AG09319 (cell line): ENCODE results near the gene DHRS1.

ENCODE experiments used
- DNase-seq: peaks from one replicate; pipeline ENCODE4 v3.0.0-alpha.2; 2010; ENCODE audit warnings: low read depth; ENCODE audit errors: extremely low read depth
- TF ChIP-seq, protein P1 (sequence below): IDR thresholded peaks from 2 replicates; pipeline ENCODE4 v1.5.1; 2011; ENCODE audit warnings: low read depth, mild to moderate bottlenecking, inconsistent platforms, low read length, moderate library complexity

The DHRS1 gene

DNA sequence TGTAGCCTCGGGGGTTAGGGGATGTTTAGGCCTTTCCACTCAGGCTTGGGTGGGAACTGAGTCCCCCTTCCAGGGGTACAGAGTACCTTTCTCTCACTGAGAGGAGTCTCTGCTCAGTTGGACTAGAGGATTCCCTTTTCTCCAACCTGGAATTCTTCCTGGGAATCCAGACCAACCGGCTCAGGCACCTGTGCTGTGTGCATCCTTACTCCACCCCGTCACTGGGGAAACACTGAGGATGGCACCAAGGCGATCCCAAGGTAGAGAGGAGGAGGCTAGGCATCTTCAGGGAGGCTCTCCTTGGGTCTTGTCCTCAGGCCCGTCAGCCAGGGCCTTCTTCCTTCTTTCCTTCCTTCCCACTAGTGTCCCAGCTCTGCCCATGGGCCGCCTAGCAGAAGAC is 35.7 kb downstream of the DHRS1 start:
- TF ChIP-seq, protein P1, sequence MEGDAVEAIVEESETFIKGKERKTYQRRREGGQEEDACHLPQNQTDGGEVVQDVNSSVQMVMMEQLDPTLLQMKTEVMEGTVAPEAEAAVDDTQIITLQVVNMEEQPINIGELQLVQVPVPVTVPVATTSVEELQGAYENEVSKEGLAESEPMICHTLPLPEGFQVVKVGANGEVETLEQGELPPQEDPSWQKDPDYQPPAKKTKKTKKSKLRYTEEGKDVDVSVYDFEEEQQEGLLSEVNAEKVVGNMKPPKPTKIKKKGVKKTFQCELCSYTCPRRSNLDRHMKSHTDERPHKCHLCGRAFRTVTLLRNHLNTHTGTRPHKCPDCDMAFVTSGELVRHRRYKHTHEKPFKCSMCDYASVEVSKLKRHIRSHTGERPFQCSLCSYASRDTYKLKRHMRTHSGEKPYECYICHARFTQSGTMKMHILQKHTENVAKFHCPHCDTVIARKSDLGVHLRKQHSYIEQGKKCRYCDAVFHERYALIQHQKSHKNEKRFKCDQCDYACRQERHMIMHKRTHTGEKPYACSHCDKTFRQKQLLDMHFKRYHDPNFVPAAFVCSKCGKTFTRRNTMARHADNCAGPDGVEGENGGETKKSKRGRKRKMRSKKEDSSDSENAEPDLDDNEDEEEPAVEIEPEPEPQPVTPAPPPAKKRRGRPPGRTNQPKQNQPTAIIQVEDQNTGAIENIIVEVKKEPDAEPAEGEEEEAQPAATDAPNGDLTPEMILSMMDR, result no peak
- no peak for DNase-seq

DNA sequence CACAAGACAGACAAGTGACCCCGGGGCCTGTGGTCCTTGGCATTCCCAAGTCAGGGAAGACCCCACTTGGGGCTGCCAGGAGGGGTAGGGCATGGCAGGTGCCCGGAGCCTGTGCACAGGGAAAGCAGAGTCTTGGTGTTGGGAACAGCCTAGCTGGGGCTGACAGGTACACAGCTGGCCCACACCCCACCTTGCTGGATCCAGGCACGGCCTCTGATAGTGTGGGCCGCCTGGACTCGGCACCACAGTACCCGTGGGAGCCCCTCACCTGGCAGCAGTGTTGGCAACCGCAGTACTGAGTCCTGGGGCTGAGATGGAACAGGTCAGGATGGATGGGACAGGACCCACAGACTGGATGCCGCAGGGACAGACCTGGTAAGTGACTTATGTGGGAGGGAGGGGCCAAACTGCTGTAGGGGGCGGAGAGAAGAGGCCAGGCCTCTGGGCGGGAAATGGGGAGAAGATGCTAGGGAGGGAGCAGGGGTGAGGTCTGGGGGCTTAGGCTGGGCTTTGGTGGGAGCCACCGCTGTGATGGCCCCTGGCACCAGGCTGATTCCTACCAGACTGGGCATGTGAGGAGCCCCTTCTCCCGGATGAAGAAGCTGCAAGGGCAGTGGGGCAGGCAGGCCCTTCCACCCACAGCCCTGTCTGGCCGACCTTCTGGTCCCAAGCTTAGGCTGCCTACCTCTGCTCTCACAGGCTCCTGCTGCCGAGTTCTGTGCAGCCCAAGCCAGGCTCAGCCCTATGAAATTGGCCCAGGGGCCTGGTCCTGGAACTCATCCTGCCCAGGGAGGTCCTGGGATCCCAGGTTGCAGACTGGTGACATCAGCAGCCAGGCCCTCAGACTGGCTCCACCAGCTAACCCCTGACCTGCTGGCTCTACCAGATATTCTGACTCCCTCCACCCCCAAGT is 36.5 kb downstream of the DHRS1 start, which contains the start of gene TGM1:
Gene TGM1, minus strand, starts transcription at position 357 of the 913 bp plus-strand sequence. CDS start 825 bp downstream, outside the sequence.
- no peak for DNase-seq
- TF ChIP-seq, protein P1, result no peak

DNA sequence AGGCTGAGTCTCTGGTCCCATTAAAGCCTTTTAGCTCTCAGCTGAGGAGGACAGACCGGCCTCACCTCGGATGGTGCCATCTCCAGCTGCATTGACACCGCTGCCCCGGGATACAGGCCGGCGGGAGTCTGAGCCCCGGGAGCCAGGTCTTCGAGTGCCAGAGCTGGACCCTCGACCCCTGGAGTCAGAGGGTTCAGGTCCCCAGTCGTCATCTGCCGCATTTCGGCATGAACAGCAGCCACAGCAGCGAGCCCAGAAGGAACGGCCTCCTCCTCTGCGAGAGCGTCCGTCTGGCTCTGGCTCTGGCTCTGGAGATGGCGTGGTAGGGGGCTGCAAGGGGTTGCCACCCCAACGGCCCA is 37.6 kb downstream of the DHRS1 start:
- no peak for DNase-seq
- TF ChIP-seq, protein P1, result no peak

DNA sequence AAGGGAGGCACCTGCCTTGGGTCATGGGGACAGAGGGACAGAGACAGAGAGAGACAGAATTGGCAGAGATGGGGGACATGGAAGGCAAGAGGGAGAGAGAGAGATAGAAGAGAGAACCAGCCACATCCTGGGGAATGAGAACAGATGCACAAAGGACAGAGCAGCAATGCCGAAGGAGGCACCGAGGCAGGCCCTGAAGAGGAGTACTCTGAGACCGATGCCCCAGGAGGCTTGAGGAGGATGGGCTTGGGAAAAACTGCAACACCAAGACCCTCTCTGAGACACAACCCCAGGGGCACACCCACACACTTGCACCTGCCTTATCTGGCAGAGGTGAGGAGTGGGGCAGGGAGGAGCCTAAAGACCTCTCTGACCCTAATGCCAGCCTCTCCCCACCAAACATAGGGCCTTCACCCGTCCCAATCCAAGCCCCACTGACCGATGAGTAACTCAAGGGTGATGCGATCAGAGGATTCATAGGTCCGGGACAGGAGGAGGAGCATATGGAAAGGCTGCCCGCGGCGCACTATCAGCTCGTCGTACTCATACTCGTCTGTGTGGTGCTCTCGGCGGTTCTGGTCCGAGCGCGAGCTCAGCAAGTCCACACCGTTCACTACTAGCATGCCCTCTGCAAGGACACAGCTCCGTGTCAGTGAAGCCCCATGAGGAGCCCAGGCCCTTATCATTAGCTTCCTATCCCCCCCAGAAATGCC is 38.2 kb downstream of the DHRS1 start:
- TF ChIP-seq, protein P1, result no peak

DNA sequence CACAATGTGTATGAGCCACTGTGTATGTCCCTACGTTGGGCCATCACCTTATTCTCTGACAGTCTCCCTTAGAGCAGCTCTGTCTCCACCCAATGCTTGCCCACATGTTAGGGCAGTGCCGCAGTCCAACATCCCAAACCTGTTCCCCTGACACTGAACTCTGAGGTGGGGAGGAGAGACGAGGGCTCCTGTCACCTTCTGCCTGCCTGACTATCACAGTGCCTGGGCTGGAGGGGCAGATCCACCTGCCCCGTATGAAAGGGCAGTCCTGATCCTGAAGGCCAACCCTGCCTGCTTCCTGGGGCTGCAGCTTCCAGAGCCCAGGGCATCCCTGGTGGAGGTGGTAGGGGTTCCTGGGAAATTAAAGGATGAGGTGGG is 38.8 kb downstream of the DHRS1 start:
- DNase-seq, result no peak
- TF ChIP-seq, protein P1, result no peak

More for the DNA sequence above, 38.2 kb downstream of the DHRS1 start:
- no peak for DNase-seq

DNA sequence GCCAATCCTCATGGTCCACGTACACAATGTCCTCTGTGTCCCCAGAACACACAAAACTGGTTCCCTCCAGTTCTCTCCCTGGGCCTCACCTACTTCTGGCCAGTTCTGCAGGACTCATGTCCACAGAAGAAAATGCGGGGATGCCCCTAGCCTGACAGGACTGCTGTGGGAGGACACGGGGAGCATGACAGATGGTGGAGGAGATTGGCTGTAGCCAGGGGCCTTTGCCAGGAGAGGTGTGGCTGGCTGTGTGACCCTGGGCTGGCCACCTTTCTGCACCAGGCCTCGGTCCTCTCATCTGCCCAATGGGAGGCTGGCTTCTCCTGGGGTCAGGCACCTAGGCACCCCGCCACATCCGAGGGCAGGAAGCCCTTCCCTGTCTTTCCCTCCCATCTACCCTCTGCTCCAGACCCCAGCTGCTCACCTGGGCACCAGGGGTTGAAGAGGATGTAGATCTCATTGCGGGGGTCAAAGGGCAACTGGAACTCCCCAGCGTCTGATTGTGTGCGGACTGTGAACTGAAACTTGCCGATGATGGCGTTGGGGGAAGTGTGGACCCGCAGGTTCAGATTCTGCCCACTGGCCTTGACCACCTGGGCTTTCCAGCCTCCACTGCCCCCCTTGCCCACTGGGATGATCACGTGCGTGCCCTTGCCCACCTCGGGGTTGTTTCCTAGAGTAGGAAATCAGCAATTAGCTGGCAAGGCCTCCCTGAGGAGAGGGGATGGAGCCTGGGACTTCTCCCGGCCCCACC is 39.4 kb downstream of the DHRS1 start:
- no peak for DNase-seq
- TF ChIP-seq, protein P1, result no peak
